GM12891 (cell line): ENCODE results near the gene LRP5.

Source experiments
- POLR2A ChIP-seq: IDR thresholded peaks from 2 replicates; pipeline ENCODE4 v1.6.1; 2011; ENCODE audit warnings: low read depth, low read length, control low read depth
- SPI1 ChIP-seq: IDR thresholded peaks from 2 replicates; pipeline ENCODE4 v1.6.1; 2011; ENCODE audit warnings: low read depth, low read length, control low read depth
- TAF1 ChIP-seq: IDR thresholded peaks from 2 replicates; pipeline ENCODE4 v1.6.1; 2011; ENCODE audit warnings: low read depth, low read length, control low read depth

GRCh38 chr11:68327586-68328370 is 15.4 kb downstream of the LRP5 start:
- TF ChIP-seq TAF1 (no peak), POLR2A (no peak), SPI1 (no peak)
